Aorta (tissue), 5 donors: ENCODE measurements around the gene ZBTB43. TPM values are rescaled to one million over a fixed set of nuclear protein-coding genes. Genes with fewer than 3 reads are reported as not detected.

ENCODE experiments used
- ATAC-seq: fragments of 200-7000 bp; cut with Tn5 transposase; one replicate; pipeline ENCODE4 v1.9.1; 2022; ENCODE audit warnings: moderate library complexity; ENCODE audit not compliant: low FRiP score
- DNase-seq, 2 donors: peaks; one replicate each; pipeline ENCODE4 v3.0.0-alpha.2; 2020
- H3K27ac ChIP-seq, 2 donors: one replicate each; pipeline ENCODE4 v1.5.1; 2013; ENCODE audit warnings: low read length in 2 of 2, mild to moderate bottlenecking in 2 of 2, moderate library complexity in 2 of 2, control low read depth in 1 of 2, inconsistent platforms in 1 of 2, low read depth in 1 of 2
- H3K27me3 ChIP-seq, 2 donors: one replicate each; pipeline ENCODE4 v1.6.1; 2013; ENCODE audit warnings: control low read depth in 1 of 2, low read length in 1 of 2, mild to moderate bottlenecking in 1 of 2, moderate library complexity in 1 of 2; ENCODE audit not compliant: insufficient read depth in 2 of 2, control insufficient read depth in 1 of 2
- H3K36me3 ChIP-seq, 2 donors: one replicate each; pipeline ENCODE4 v1.6.1; 2013; ENCODE audit warnings: control low read depth in 1 of 2, low read length in 1 of 2, mild to moderate bottlenecking in 1 of 2; ENCODE audit not compliant: insufficient read depth in 2 of 2, control insufficient read depth in 1 of 2
- H3K4me1 ChIP-seq, 2 donors: one replicate each; pipeline ENCODE4 v1.6.1; 2013; ENCODE audit warnings: low read length in 2 of 2, control low read depth in 1 of 2, mild to moderate bottlenecking in 1 of 2, moderate library complexity in 1 of 2; ENCODE audit not compliant: insufficient read depth in 2 of 2, control insufficient read depth in 1 of 2
- H3K4me3 ChIP-seq, 2 donors: one replicate each; pipeline ENCODE4 v1.5.1; 2013; ENCODE audit warnings: low read length in 2 of 2, control low read depth in 1 of 2, mild to moderate bottlenecking in 1 of 2
- H3K9me3 ChIP-seq: one replicate; pipeline ENCODE4 v1.6.1; 2013; ENCODE audit warnings: mild to moderate bottlenecking, low read length; ENCODE audit not compliant: control insufficient read depth
- WGBS, 2 donors: extraction: QIAGEN DNeasy Blood & Tissue Kit; methylation state at CpG; one replicate each; pipeline ENCODE4 v1.1.7; 2013; 5-methylcytosine and 5-hydroxymethylcytosine counted together
- intact Hi-C, 2 donors: fragments of 100-400 bp; cut with DNase I; formaldehyde crosslinking; loops; one replicate each; pipeline versions ENCODE4 v1.14.2 to v1.15.0; 2022
- polyA plus RNA-seq, 2 donors: library from polyadenylated mRNA; stranded (reverse); fragments of 200-250 nt; gene quantifications; one replicate each; pipeline ENCODE4 v1.2.3, GENCODE V29; 2013
- total RNA-seq, 2 donors: library from RNA; stranded (reverse); fragmentation: NEBNext Ultra II Directional; extraction: Animal tissue kit (Norgen Biotek cat#: 25700); gene quantifications; one replicate each; pipeline ENCODE4 v1.2.1, GENCODE V29; 2021
- donor health status: healthy with polysubstance abuse.
- donor health status: Bipolar disorder and iron deficiency.
- donor health status: DM: no; HTN: no; CAD: no.
- donor health status: DM: no; HTN: no; CAD: no.
- donor health status: DM: yes; HTN: yes; CAD: no.

Gene ZBTB43
- total and polyA plus RNA-seq, 4 donors, result 0.75 to 18.4 (median 8.2) TPM

GRCh38 chr9:126853667-126854066 lies 48.8 kb downstream of the ZBTB43 start:
- intact Hi-C loops, result no loop called here
- Histone ChIP-seq H3K27me3 (no peaks in the 10 kb centered on the region), H3K27ac (no peak overlapping the region), H3K4me3 (no peak overlapping the region), H3K36me3 (no peaks in the 10 kb centered on the region), H3K4me1 (no peaks in the 10 kb centered on the region), H3K9me3 (no peaks in the 10 kb centered on the region)
- 59 to 74% methylated on average over 5 of the region's 5 CpGs for WGBS, 2 donors
- no peak for DNase-seq
- ATAC-seq, result no peak

- ATAC-seq (no peak), DNase-seq (no peak)
- H3K27me3 ChIP-seq, result no peaks in the 10 kb centered on the region
- no peak overlapping the region for H3K4me3 ChIP-seq
- 44 to 47% methylated on average over 7 of the region's 7 CpGs for WGBS, 2 donors
- no peak overlapping the region for H3K27ac ChIP-seq
- no peaks in the 10 kb centered on the region for H3K36me3 ChIP-seq
- no peaks in the 10 kb centered on the region for H3K4me1 ChIP-seq
- no peaks in the 10 kb centered on the region for H3K9me3 ChIP-seq
- intact Hi-C loops, result no loop called here
Measured at GRCh38 chr9:126854734-126855133, 49.9 kb downstream of the ZBTB43 start.

- no peaks in the 10 kb centered on the region for H3K36me3 ChIP-seq
- intact Hi-C loops, result no loop called here
- no peaks in the 10 kb centered on the region for H3K4me1 ChIP-seq
- WGBS, 2 donors, result 84 to 93% methylated on average over 6 of the region's 6 CpGs
- no peaks in the 10 kb centered on the region for H3K9me3 ChIP-seq
- DNase-seq (no peak), ATAC-seq (no peak)
- no peak overlapping the region for H3K4me3 ChIP-seq
- H3K27me3 ChIP-seq, result no peaks in the 10 kb centered on the region
- no peak overlapping the region for H3K27ac ChIP-seq
Measured at GRCh38 chr9:126856326-126856877, 51.6 kb downstream of the ZBTB43 start.

- H3K4me3 ChIP-seq, result no peak overlapping the region
- H3K27me3 ChIP-seq, result no peaks in the 10 kb centered on the region
- H3K9me3 ChIP-seq, result no peaks in the 10 kb centered on the region
- no peak for DNase-seq
- 31% methylated on average over 8 of the region's 8 CpGs for WGBS, 2 donors
- no peak for ATAC-seq
- no peaks in the 10 kb centered on the region for H3K36me3 ChIP-seq
- intact Hi-C loops, result no loop called here
- H3K4me1 ChIP-seq, result peaks cover 2 to 8% of the 10 kb centered on the region in 2 donors
- H3K27ac ChIP-seq, result no peak overlapping the region
Measured at GRCh38 chr9:126857261-126857960, 52.6 kb downstream of the ZBTB43 start.

- no peak for ATAC-seq
- Histone ChIP-seq H3K9me3 (no peaks in the 10 kb centered on the region), H3K4me1 (peaks cover 2 to 11% of the 10 kb centered on the region in 2 donors), H3K4me3 (no peak overlapping the region), H3K27me3 (no peaks in the 10 kb centered on the region), H3K27ac (no peak overlapping the region), H3K36me3 (no peaks in the 10 kb centered on the region)
- no peak for DNase-seq
- intact Hi-C loops, result no loop called here
- 81 to 90% methylated on average over 2 of the region's 2 CpGs for WGBS, 2 donors
Measured at GRCh38 chr9:126859111-126859510, 54.3 kb downstream of the ZBTB43 start.

- DNase-seq (peak; percentile 72 to 88), ATAC-seq (peak; percentile 87)
- 1 to 2% methylated on average over 51 to 67 of the region's 67 CpGs for WGBS, 2 donors
- Histone ChIP-seq H3K4me1 (peaks cover 2 to 11% of the 10 kb centered on the region in 2 donors), H3K27me3 (no peaks in the 10 kb centered on the region), H3K36me3 (no peaks in the 10 kb centered on the region), H3K9me3 (no peaks in the 10 kb centered on the region), H3K27ac (peak within 1 kb of the TSS in 1 of 2 donors; percentile 58), H3K4me3 (peak within 1 kb of the TSS; percentile 71 to 95)
- intact Hi-C loops, result no loop called here
Measured at GRCh38 chr9:126860077-126860756, 55.4 kb downstream of the ZBTB43 start, which contains the start of gene ZBTB34. TSS of gene ZBTB34 (plus strand) at chr9:126860639. CDS start at chr9:126879400, 18,761 bp downstream.

- Histone ChIP-seq H3K4me3 (peak overlapping the region; percentile 71 to 95), H3K9me3 (no peaks in the 10 kb centered on the region), H3K27ac (peak overlapping the region in 1 of 2 donors; percentile 7), H3K27me3 (no peaks in the 10 kb centered on the region), H3K4me1 (peaks cover 2 to 11% of the 10 kb centered on the region in 2 donors), H3K36me3 (no peaks in the 10 kb centered on the region)
- ATAC-seq (peak; percentile 47), DNase-seq (peak; percentile 68 to 84)
- intact Hi-C loops, result no loop called here
- WGBS, 2 donors, result 0 to 2% methylated on average over 35 to 71 of the region's 71 CpGs
Measured at GRCh38 chr9:126860757-126861466, 56.1 kb downstream of the ZBTB43 start.

- Histone ChIP-seq H3K36me3 (no peaks in the 10 kb centered on the region), H3K27ac (no peak overlapping the region), H3K4me3 (peak overlapping the region in 1 of 2 donors; percentile 71), H3K27me3 (no peaks in the 10 kb centered on the region), H3K4me1 (peaks cover 2 to 11% of the 10 kb centered on the region in 2 donors), H3K9me3 (no peaks in the 10 kb centered on the region)
- no peak for ATAC-seq
- DNase-seq, result no peak
- 8 to 9% methylated on average over 3 of the region's 3 CpGs for WGBS, 2 donors
- intact Hi-C loops, result no loop called here
Measured at GRCh38 chr9:126861707-126862103, 56.9 kb downstream of the ZBTB43 start.
